ENCODE measurements around the gene RRAGA. TPM values are rescaled to one million over a fixed set of nuclear protein-coding genes. Genes with fewer than 3 reads are reported as not detected.

The RRAGA gene
- total and polyA plus RNA-seq, 2 donors (not counting 3 experiments of a cell fraction or from before 2014, with no cell fraction given): 81.2 to 88.3 TPM

DNA sequence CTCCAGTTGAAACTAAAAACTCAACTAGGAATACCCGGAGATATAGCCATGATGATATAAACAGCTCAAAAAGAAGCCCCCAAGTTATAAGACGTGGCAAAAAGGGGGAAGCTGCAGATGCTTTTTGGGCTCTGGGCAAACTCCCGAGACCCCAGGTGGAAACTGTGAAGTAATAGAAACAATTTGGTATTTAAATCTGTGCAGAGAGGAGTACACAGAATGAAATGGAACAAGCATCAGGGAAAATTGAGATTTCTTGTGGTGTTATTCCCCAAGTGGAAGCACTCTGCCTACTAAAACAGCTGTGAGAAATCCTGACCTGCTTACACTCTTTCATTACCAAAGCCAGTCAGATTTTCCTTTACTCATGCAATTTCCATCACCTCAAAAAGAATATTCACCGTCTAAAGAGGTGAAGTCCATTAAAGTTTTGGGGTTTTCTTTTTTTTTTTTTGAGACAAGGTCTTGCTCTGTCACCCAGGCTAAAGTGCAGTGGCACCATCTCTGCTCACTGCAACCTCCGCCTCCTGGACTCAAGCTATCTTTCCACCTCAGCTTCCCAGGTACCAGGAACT, 39.7 kb upstream of the RRAGA start:
- POLR2A ChIA-PET: no interaction called here
- dilution Hi-C loops (cut with MboI; ENCODE audit: extremely low pct_ligation_motif_present, low sequenced_read_pairs): no loop called here
- no peak for FAIRE-seq
- H3K27ac ChIP-seq (ENCODE audit: insufficient read depth, low read depth, low read length): no peak overlapping the region
- intact Hi-C loops (cut with micrococcal nuclease): no loop called here
- no TSS peak for BruUV-seq (replicated peaks)
- no peak overlapping the region for H3K4me2 ChIP-seq (ENCODE audit: insufficient read depth, low read length)
- H3K79me2 ChIP-seq (ENCODE audit: control insufficient read depth, insufficient read depth, low read length): no peaks in the 10 kb centered on the region
- H3K9ac ChIP-seq (replicated peaks; ENCODE audit: extremely low read depth, insufficient read depth, low read length): no peak overlapping the region
- no peak for DNase-seq (ENCODE audit: low read depth, low spot score)
- CTCF ChIA-PET: interaction anchor here (1.0 kb wide), 2 partner anchors 17 to 1198 kb away, joined by 3 to 5 read pairs; no protein-coding TSS in a partner anchor
- H3K4me3 ChIP-seq (replicated peaks in 1 of 3; ENCODE audit: insufficient read depth in 1 of 3, low read depth in 1 of 3, low read length in 3 of 3): no peak overlapping the region
- no peak overlapping the region for H2AFZ ChIP-seq (ENCODE audit: low read depth, low read length)
- no peaks in the 10 kb centered on the region for H3K4me1 ChIP-seq (ENCODE audit: control insufficient read depth, extremely low read depth, insufficient read depth, low read length)
- no peaks in the 10 kb centered on the region for H3K9me3 ChIP-seq (replicated peaks; ENCODE audit: control insufficient read depth, insufficient read depth, low read length)
- H4K20me1 ChIP-seq (replicated peaks; ENCODE audit: control insufficient read depth, extremely low read depth, insufficient read depth, low read length): no peaks in the 10 kb centered on the region
- peaks cover 0 to 1% of the 10 kb centered on the region in 2 experiments for H3K27me3 ChIP-seq (ENCODE audit: control insufficient read depth in 2 of 2, insufficient read depth in 2 of 2, low read length in 2 of 2)
- TF ChIP-seq POLR2AphosphoS5 (IDR thresholded peaks at IDR 0.05; ENCODE audit: insufficient read depth, low read depth, low read length) (no peak), GATA2 (IDR thresholded peaks at IDR 0.05; ENCODE audit: insufficient read depth, insufficient read length, low read depth, low read length) (no peak), MYC (IDR thresholded peaks at IDR 0.05; ENCODE audit: low read depth, low read length) (no peak), FOS (IDR thresholded peaks at IDR 0.05; ENCODE audit: borderline replicate concordance, insufficient read depth, low read length) (no peak), JUN (IDR thresholded peaks at IDR 0.05; ENCODE audit: borderline replicate concordance, insufficient read depth, insufficient read length, low read depth) (no peak), POLR2A (IDR thresholded peaks at IDR 0.05; ENCODE audit: low read depth, low read length) (no peak), EZH2 (IDR thresholded peaks at IDR 0.05; ENCODE audit: borderline replicate concordance, low read depth, low read length, severe bottlenecking) (no peak)
- TF ChIP-seq, protein P1, sequence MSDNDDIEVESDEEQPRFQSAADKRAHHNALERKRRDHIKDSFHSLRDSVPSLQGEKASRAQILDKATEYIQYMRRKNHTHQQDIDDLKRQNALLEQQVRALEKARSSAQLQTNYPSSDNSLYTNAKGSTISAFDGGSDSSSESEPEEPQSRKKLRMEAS (IDR thresholded peaks at IDR 0.05; ENCODE audit: insufficient read depth, insufficient read length): no peak
- TF ChIP-seq, protein P2, sequence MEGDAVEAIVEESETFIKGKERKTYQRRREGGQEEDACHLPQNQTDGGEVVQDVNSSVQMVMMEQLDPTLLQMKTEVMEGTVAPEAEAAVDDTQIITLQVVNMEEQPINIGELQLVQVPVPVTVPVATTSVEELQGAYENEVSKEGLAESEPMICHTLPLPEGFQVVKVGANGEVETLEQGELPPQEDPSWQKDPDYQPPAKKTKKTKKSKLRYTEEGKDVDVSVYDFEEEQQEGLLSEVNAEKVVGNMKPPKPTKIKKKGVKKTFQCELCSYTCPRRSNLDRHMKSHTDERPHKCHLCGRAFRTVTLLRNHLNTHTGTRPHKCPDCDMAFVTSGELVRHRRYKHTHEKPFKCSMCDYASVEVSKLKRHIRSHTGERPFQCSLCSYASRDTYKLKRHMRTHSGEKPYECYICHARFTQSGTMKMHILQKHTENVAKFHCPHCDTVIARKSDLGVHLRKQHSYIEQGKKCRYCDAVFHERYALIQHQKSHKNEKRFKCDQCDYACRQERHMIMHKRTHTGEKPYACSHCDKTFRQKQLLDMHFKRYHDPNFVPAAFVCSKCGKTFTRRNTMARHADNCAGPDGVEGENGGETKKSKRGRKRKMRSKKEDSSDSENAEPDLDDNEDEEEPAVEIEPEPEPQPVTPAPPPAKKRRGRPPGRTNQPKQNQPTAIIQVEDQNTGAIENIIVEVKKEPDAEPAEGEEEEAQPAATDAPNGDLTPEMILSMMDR (IDR thresholded peaks at IDR 0.05; ENCODE audit: extremely low read depth in 1 of 2, insufficient read depth in 1 of 2, low read depth in 1 of 2, low read length in 2 of 2): no peak
- no peaks in the 10 kb centered on the region for H3K36me3 ChIP-seq (ENCODE audit: control insufficient read depth in 2 of 2, extremely low read depth in 1 of 2, insufficient read depth in 2 of 2, low read length in 2 of 2)
- no peaks in the 10 kb centered on the region for H3K9me1 ChIP-seq (replicated peaks; ENCODE audit: control insufficient read depth, extremely low read depth, insufficient read depth, low read length)
